Activated CD8-positive, alpha-beta memory T cell treated with anti-CD3 and anti-CD28 coated beads, Interleukin-2, amount 50 U/mL, for 48 hours (primary cell): ENCODE data around the gene CEP295NL.
"Not testable (repeated sequence)": the region's sequence is repeated elsewhere in the genome, so short reads cannot be mapped to it uniquely, and the experiment has no call there.

Experiments
- DNase-seq: peaks from one replicate; pipeline ENCODE4 v3.0.0-alpha.2; 2020

CEP295NL gene

DNA sequence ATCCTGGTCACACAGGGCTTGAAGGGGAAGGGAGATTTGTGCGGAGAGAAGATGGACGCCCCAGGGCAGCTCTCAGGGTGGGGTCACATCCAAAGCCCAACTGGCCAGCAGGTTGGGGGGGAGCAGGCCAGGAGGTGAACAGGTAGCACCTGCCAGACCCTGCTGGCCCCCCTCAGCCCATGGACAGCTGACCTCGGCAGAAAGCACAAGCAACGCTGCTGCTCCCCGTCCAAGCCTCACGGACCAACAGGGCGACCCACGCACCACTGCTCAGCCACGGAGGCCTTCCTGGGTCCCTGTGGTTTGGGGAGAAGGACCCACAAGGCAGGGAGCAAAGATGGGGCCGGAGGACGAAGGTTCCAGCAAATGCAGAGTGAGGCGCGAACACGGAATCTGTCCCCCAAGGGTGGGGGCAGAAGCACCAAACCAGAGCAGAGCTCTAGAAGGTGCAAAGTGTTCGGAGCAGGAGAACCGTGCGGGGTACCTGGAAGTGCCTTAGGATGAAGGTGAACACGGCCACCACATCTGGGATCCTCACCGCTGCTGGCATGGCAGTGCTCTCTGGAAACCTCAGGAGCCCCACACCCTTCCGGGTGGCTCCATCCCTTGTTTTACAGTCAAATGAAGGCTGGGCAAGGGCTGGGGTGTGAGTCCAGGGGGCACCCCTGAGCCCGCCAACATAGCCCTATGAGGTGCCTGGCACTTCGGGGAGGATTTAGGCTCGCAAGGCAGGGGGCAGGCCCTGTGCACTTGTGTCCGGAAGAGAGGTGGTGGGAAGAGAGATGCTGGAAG is 17.9 kb downstream of the CEP295NL start:
- DNase-seq, result no peak

DNA sequence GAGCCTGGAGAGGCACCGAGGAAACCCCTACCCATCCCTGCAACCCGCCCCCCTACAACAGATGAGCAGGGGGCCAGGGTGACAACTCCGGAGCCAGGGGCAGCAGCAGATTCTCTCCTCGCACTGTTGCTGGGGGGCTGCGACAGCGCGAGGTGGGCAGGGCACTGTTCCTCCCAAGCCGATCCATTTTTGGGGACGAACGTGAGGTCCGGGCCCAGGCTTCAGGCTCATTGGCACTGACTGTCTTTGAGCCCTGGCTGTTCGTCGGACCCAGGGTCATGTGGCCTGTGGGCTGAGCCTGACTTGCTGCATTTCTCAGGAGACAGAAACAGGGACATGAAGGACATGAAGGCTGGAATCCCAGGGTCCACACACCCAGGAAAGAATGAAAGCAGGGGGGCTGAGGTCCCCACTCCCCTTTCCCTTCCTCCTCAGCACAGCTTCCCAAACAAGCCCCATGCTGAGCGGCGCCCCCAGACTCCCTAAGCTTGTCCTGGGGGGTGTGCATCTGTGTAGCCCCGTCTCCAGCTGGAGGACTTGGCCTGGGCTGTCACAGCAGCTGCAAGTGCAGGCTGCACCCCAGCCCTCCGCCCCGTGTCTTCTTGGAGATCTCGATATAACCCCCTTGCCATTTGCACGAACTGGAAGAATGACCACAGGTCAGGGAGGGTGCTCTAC is 18.7 kb downstream of the CEP295NL start:
- no peak for DNase-seq

GRCh38 chr17:78883533-78884131 is 19.4 kb downstream of the CEP295NL start:
- no peak for DNase-seq

DNA sequence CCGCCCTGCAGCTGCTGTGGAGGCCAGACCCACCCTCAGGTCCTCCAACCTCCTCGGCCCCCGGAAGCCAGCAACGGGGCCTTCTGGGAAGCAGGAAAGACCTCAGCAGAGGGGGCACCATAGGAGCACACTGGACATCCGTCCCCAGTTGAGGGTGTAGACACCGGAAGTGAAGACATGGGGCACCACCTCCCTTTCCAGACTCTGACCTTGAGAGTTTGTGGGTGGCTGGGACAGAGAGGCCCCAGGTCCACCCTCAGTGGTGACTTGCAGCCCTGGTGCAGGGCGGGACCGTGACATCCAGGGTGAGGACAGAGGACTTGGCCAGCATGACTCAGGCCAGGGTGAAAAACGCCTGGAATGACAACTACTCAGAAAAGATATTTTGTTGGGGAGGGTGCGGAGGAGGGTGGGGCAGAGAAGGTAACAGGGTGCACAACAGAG is 19.9 kb downstream of the CEP295NL start:
- no peak for DNase-seq

DNA sequence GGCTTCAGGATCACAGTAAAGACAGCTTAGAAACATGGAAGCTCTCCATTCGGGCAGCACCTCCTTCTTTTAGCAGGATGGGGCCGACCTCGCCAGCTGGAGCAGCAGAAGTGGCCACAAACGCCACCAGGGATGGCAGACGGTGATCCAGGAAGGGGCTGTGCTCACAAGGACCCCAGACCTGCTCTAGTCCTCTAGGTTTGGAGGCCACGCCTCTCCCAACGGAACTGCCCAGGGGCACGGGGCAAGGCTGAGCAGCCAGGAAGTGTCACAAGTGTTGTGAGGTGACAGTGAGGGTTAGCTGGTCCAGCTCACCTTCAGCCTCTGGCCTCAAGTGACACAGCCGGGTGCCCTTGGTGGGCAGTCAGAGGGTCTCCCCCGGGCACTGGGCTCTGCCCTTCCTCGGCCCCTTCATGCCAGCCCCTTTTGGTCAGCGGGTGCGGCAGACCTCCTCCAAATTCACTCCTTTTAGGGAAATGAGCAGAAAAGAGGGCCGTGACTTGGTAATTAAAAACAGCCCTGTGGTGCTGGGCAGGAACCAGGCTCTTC is 20.4 kb downstream of the CEP295NL start:
- no peak for DNase-seq

GRCh38 chr17:78879635-78880186 is 23.3 kb downstream of the CEP295NL start:
- DNase-seq, result peak; percentile 63

- no peak for DNase-seq
These were observed 24.0 kb downstream of the CEP295NL start for GRCh38 chr17:78878871-78879527.

DNA sequence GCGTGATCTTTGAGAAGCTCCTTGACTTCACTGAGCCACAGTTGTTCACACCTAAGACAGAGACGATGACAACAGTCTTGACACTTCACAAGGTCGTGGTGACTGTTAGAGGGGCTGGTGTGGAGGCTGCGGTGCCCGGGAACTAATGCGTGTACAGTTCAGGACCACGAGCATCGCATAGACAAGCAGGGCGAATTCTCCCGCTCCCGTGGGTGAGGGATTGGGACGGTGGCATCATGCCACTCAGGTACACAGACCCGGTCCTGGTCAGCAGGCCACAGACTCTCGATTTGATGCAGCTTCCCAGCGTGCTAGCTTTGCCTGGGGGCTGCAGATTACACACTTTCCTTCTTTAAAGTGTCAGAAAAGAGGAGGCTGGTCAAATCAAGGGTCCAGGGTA is 24.7 kb downstream of the CEP295NL start:
- no peak for DNase-seq

- DNase-seq, result not testable (repeated sequence)
These were observed 26.0 kb downstream of the CEP295NL start for GRCh38 chr17:78876954-78877517.

- DNase-seq, result no peak
These were observed 26.9 kb downstream of the CEP295NL start for GRCh38 chr17:78876094-78876597.

GRCh38 chr17:78875363-78876093 is 27.5 kb downstream of the CEP295NL start:
- no peak for DNase-seq

GRCh38 chr17:78873519-78874340 is 29.3 kb downstream of the CEP295NL start:
- no peak for DNase-seq

GRCh38 chr17:78872486-78872885 is 30.5 kb downstream of the CEP295NL start:
- no peak for DNase-seq

DNA sequence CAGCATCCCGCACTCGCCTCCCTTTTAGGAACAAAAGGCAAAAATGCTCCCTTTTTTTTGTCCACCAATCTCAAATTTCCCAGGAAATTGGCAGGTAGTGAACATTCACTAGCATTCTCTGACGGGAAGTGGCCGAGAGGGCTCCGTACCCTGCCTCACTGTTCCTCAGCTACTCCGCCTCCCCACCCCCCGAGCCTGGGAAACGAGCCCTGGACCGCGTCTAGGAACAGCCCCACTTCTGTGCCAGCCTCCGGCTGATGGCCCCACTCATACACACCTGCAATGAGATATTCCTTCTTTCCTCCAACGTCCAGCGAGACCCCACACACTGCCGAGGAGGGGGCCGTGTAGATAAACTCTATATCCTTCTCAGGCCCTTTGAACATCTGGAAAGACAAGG is 32.4 kb downstream of the CEP295NL start:
- no peak for DNase-seq

- DNase-seq, result no peak
These were observed 34.6 kb downstream of the CEP295NL start for GRCh38 chr17:78868391-78868790.

DNA sequence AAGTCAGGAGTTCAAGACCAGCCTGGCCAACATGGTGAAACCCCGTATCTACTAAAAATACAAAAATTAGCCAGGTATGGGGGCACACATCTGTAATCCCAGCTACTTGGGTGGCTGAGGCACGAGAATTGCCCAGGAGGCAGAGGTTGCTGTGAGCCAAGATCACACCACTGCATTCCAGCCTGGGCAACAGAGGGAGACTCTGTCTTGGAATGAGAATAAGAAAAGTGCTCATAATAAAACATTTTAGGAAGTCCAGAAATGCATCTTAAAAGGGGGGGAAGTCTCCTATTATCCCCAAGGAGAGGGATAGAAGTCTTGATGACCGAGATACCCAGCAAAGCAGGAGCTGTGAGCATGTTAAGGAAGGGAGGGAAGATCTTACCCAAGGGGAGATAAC is 36.0 kb downstream of the CEP295NL start:
- not testable (repeated sequence) for DNase-seq

GRCh38 chr17:78865682-78866390 is 37.2 kb downstream of the CEP295NL start:
- peak; percentile 87 for DNase-seq

DNA sequence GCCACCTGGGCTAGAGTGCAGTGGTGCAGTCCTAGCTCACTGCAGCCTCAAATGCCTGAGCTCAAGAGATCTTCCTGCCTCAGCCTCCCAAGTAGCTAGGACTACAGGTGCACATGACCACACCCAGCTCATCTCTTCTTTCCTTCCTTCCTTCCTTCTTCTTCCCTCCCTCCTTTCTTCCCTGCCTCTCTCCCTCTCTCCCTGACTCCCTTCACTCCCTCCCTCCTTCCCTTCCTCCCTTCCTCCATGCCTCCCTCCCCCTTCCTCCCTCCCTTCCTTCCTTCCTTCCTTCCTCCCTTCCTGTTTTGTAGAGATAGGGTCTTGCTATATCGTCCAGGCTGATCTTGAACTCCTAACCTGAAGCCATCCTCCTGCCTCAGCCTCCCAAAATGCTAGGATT is 38.9 kb downstream of the CEP295NL start:
- DNase-seq, result no peak

DNA sequence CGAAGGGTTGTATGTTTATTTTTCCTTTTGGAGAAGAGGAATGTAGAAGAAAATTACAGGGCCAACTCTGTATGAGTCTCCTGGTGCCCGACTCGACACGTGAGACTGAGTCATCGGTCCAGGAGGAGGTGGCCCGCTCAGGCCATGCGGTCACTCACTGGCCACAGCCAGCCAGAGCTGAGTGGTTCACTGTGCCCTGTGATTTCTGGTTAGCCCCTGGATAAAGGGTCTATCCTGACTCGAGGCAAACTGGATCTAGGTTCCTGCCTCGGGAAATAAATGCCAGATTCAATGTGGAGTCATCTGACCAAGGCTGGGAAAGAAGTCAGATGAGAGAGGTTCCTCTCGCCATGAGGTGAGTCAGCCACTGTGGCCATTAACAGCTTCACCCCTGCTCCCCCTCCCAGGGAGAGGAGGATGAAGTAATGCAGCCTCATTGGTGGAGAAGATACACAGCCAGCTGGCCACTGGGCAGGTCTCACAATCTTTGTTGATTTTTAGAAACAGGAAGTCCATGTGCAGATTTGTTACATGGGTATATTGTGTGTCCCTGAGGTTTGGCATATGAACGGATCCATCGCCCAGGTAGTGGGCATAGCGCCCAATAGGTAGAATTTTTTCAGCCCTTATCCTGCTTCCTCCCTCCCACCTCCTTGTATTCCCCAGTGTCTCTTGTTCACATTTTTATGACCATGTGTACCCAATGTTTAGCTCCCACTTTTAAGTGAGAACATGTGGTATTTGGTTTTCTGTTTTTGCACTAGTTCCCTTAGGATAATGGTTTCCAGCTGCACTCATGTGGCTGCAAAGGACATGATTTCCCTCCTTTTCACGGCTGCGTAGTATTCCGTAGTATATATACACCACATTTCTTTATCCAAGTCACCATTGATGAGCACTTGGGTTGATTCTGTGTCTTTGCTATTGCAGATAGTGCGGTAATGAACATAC is 40.7 kb downstream of the CEP295NL start:
- DNase-seq, result no peak
